Activated T-helper 2 cell treated with anti-CD3 and anti-CD28 coated beads, Interferon-gamma antibody, Interleukin-2, Interleukin-4, amounts not matched to agents 10 μg/mL and 5 μg/mL and 100 μg/mL, durations not matched to agents 14 hours and 24 hours and 36 hours (primary cell): Measurements from ENCODE around the gene PNMT. TPM values are rescaled to one million over a fixed set of nuclear protein-coding genes. Genes with fewer than 3 reads are reported as not detected.

ENCODE experiments used
- total RNA-seq: library from RNA; stranded (reverse); gene quantifications from 2 replicates; pipeline ENCODE4 v1.2.3, GENCODE V29; 2022

The PNMT gene
- total RNA-seq, 1 donor from 2014 or later, result not detected

Other genes starting within 250 kb of the PNMT start
- 63.7 and 64.1 TPM in 2 replicates for gene MED1, start 217.2 kb upstream of the PNMT start, total RNA-seq
- 83.9 TPM in 2 replicates for gene CDK12, start 207.0 kb upstream of the PNMT start, total RNA-seq
- not detected in 2 replicates for gene NEUROD2, start 60.5 kb upstream of the PNMT start, total RNA-seq
- gene PPP1R1B, start 41.5 kb upstream of the PNMT start, total RNA-seq, result not detected in 2 replicates
- 51.5 and 54.4 TPM in 2 replicates for gene STARD3, start 31.3 kb upstream of the PNMT start, total RNA-seq
- gene TCAP, start 3.1 kb upstream of the PNMT start, total RNA-seq, result 0.76 and 0.87 TPM in 2 replicates
- gene PGAP3, start 19.6 kb downstream of the PNMT start, total RNA-seq, result 12.9 and 14.0 TPM in 2 replicates
- 4.0 and 4.1 TPM in 2 replicates for gene ERBB2, start 31.6 kb downstream of the PNMT start, total RNA-seq
- gene MIEN1, start 62.1 kb downstream of the PNMT start, total RNA-seq, result 36.2 and 38.8 TPM in 2 replicates
- gene GRB7, start 69.5 kb downstream of the PNMT start, total RNA-seq, result 0.39 and 0.74 TPM in 2 replicates
- gene IKZF3, start 195.9 kb downstream of the PNMT start, total RNA-seq, result 18.3 and 20.3 TPM in 2 replicates
- gene ZPBP2, start 199.7 kb downstream of the PNMT start, total RNA-seq, result not detected in 2 replicates